Heart left ventricle (tissue), 13 donors: ENCODE data around the gene CENPN.

ENCODE experiments used
- POLR2A ChIP-seq, 2 donors: fragments of 450-650 bp; IDR thresholded peaks; one replicate each; pipeline ENCODE4 v1.6.1; 2017; ENCODE audit warnings: antibody characterized with exemption in 2 of 2, mild to moderate bottlenecking in 2 of 2, moderate library complexity in 2 of 2
- TF ChIP-seq, protein P1 (sequence below), 12 donors: fragments of 200-600 bp; sonication (generic) in 4 of 12; IDR thresholded peaks; one replicate each; pipeline versions ENCODE4 v1.5.0 to v1.8.0; 2018 to 2022; ENCODE audit warnings: antibody characterized with exemption in 12 of 12, mild to moderate bottlenecking in 5 of 12
- donor health status: ischemic (EF 13 %, LVEDD 7.1; RV severe dilation, severe dysfunction).
- donor health status: DM: no; HTN: yes; CAD: no.
- donor health status: DM: no; HTN: no; CAD: no.
- donor health status: ischemic (EF 25% LVEDD 6.9; RV normal size, moderate dysfunction).
- donor health status: ischemic (EF 25% LVEDD 5.7; RV mildly dilated, moderate dysfunction).
- donor health status: ischemic (EF 35%, LVEDD 5.7; RV mildly dilated, moderate dysfunction).
- donor health status: nonischemic (EF 11% LVEDD 7.7; RV severe dilation, severe dysfunction).
- donor health status: DM: yes; HTN: yes; CAD: no.
- donor health status: PGD.
- donor health status: ischemic (EF 29% LVEDD 5.4; RV normal size, mild dysfunction).
- donor health status: nonischemic (EF 23%, LVEDD 6.1; RV moderate dilation, normal function).

DNA sequence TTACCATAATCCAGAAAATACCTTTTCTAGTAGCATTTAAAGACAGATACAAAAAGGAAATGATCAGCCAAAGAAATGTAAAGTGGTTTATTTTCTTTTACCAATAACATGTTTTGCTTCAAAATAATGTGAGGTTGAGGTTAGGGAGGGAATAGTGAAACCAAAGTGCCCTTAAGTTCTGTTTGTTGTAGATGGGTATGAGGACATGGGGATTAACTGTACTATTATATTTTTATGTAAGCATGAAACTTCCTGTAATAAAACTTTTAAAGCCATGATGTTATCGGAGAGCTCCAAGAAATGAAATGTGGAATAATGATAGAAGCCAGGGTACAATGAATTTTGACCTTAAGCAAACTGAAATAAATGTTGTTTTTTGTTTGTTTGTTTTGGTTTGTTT, 60.2 kb downstream of the CENPN start:
- TF ChIP-seq, protein P1, sequence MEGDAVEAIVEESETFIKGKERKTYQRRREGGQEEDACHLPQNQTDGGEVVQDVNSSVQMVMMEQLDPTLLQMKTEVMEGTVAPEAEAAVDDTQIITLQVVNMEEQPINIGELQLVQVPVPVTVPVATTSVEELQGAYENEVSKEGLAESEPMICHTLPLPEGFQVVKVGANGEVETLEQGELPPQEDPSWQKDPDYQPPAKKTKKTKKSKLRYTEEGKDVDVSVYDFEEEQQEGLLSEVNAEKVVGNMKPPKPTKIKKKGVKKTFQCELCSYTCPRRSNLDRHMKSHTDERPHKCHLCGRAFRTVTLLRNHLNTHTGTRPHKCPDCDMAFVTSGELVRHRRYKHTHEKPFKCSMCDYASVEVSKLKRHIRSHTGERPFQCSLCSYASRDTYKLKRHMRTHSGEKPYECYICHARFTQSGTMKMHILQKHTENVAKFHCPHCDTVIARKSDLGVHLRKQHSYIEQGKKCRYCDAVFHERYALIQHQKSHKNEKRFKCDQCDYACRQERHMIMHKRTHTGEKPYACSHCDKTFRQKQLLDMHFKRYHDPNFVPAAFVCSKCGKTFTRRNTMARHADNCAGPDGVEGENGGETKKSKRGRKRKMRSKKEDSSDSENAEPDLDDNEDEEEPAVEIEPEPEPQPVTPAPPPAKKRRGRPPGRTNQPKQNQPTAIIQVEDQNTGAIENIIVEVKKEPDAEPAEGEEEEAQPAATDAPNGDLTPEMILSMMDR (IDR thresholded peaks at IDR 0.05), result no peak
- TF ChIP-seq POLR2A (IDR thresholded peaks at IDR 0.05), result no peak
